HG02571 (cell line): ENCODE data around the gene SCNN1B.
"Not testable (repeated sequence)": the region's sequence is repeated elsewhere in the genome, so short reads cannot be mapped to it uniquely, and the experiment has no call there.

Source experiments
- ATAC-seq: cut with Tn5 transposase; IDR thresholded peaks from one replicate; pipeline ENCODE4 v1.9.1; 2021; ENCODE audit warnings: mild to moderate bottlenecking, moderate library complexity; ENCODE audit not compliant: unreplicated experiment

The SCNN1B gene

DNA sequence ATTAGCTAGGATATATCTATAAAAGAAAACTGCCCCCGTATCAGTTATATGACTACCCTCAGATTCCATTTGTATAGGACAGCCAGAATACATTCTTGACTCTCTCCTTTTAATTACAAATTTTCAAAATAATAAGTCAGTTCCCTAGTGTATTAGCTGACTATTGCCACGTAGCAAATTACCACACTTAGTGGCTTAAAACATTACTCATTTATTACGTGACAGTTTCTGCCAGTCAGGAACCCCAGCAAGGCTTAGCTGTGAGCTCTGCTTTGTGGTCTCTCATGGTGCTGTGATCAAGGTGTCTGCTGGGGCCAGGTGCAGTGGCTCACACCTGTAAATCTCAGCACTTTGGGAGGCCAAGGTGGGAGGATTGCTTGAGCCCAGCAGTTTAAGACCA lies 13.9 kb upstream of the SCNN1B start:
- no peak for ATAC-seq

DNA sequence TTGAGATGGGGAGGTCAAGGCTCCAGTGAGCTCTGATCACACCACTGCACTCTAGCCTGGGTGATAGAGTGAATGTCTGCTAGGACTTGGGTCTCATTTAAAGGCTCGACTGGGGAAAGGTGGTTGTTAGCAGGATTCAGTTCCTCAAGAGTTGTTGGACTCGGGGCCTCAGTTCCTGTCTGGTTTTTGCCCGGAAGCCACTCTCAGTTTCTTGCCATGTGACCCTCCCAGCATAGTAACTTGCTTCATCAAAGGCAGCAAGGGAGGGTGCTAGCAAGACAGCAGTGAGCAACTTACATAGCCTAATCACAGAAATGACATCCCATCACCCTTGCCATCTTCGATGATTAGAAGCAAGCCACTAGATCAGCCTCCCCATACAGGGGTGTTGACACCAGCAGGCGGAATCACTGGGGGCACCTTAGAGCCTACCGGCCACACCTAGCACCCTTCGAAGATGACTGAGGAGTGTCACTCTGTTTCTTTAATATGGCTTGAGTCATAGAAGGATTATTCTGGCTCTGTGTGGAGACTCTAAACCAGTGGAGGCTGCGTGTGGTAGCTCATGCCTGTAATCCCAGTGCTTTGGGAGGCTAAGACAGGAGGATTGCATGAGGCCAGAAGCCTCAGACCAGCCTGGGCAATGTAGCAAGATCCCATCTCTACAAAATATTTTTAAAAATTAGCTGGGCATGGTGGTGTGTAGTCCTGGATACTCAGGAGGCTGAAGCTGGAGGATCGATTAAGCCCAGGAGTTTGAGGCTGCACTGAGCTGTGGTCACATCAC lies 13.2 kb upstream of the SCNN1B start:
- ATAC-seq: no peak

GRCh38 chr16:23290189-23291062 lies 11.7 kb upstream of the SCNN1B start:
- no peak for ATAC-seq

GRCh38 chr16:23293016-23293415 lies 9.1 kb upstream of the SCNN1B start:
- no peak for ATAC-seq

DNA sequence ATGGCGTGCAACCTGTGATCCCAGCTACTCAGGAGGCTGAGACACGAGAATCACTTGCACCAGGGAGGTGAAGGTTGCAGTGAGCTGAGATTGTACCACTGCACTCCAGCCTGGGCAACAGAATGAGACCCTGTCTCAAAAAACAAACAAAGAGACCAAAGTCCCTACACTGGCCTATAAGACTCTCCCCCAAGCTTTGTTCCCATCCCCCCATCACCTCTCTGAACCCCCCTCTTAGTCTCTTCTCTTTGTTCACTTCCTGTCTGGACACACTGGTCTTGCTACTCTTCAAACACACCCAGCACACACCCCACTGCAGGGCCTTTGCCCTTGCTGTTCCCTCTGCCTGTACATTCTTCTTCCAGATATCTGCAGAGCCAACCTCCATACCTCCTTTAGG lies 7.8 kb upstream of the SCNN1B start:
- ATAC-seq: no peak

DNA sequence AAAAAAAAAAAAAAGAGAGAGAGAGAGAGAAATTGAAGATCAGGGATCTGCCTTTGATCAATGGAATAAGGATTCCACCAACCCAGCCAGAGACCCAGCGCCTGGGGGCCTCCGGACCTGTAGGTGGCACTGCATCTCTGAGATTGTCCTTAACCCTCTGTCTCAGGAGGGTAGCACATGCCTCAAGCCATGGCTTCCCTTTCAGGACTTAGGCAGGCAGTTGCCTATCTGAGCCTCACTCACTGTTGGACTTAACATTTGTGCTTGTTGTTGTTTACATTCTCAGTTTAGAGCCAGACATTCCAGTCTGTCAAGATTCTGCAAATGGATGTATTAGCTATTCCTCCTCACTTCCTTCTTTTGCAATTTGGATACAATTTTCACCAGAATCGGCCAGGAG lies 5.1 kb upstream of the SCNN1B start:
- ATAC-seq: no peak

DNA sequence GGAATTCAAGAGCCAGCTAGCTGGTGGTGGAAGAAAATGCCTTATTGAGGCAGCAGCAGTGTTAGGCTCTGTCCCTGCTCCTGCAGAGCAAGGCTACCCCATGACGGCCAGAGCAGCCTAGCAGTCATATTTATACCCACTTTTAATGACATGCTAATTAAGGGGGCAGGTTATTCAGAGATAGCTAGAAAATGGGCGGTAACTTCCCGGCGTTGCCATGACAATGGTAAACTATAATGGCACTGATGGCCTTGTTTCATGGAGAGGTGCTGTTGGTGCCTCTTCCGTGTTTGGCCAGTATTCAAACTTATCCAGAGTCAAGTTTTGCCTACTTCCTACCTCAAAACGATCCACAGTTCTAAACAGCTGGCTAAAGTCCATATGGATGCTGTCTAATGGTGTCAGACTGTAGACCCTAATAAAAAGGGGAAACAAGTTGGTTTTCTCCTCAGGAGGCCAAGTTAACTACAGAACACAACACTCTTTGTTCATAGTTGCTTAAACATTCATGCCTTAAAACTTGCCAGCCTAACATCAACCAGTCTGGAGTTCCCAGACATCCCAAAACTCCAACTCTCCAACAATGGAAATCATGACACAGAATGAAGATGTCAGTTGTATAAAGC lies 3.7 kb upstream of the SCNN1B start:
- ATAC-seq: no peak

- not testable (repeated sequence) for ATAC-seq
Measured at GRCh38 chr16:23299815-23300214, 2.3 kb upstream of the SCNN1B start.

DNA sequence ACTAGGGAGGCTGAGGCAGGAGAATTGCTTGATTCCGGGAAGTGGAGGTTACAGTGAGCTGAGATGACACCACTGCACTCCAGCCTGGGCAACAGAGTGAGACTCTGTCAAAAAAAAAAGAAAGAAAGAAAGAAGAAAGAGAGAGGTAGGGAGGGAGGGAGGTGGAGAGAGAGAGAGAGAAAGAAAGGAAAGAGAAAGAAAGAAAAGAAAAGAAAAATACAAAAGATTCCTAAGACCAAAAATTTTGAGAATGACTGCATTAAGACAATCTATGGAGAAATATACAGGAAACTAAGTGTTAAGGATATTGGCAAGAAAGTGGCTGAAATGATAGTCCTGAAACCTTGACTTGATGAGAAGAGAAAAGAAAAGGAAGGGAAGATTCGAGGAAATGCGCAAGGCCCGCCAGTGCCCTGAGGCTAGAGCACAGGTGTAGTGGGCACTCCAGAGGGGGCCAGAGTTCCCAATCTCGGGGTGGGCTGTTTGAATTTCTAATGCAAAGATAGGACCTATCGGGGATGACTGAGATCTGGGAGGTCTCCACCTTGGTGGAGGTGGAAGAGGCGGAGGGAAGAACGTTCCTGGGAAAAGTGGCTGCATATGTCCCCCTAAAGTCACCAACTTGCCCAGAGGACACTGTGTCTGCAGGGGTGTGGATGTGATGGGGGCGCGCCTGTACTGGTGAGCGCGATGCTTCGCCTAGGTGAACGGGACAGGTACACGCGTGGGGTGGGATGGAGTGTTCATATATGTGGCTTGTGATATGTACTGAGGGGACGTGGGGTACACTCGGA lies 654 bp upstream of the SCNN1B start:
- ATAC-seq: no peak

- ATAC-seq: no peak
Measured at GRCh38 chr16:23303685-23304084, 1.6 kb downstream of the SCNN1B start.

DNA sequence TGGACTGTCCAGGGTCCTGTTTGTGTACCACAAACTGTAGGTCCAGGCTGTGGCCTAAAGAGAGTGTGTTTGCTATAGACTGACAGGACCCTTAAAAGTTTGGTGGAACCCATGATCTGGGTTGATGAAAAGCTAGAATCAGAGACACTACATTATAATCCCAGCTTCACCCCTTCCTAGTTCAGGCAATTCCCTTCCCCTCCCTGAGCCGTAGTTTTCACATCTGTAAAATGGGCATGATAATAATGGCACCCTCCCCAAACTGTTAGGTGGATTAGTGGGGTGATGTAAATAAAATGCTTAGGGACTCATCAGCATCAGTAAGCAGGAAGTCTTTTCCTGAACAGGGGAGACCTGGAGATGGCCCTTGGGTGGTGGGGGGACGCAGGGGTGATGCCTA lies 2.5 kb downstream of the SCNN1B start:
- ATAC-seq: no peak

GRCh38 chr16:23306199-23307100 lies 4.3 kb downstream of the SCNN1B start:
- ATAC-seq: no peak

GRCh38 chr16:23310217-23310616 lies 8.1 kb downstream of the SCNN1B start:
- ATAC-seq: no peak

DNA sequence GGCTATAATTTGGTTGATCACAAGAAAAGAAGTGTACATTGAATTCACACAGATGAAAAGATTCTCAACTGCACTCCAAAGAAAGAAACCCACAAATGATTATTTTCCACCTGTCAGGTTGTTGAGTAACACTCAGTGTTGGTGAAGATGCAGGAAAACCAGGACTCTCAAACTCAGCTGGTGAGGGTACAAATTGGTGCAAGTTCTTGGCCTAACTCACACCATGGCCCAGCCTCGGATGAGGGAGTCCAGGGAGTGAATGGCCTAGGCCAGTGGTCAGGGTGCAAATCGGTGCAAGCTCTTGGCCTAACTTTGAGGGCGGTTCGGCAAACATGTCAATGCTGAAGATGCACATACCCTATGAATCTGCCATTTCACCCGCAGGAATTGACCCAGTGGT lies 8.6 kb downstream of the SCNN1B start:
- no peak for ATAC-seq

DNA sequence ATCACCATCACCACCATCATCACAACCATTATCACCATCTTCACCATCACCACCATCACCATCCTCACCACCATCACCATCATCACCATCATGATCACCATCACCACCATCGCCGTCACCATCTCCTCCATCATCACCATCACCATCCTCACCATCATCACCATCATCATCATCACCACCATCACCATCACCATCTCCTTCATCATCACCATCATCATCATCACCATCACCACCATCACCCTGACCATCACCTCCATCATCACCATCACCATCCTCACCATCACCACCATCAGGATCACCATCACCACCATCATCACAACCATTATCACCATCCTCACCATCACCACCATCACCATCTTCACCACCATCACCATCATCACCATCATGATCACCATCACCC lies 14.1 kb downstream of the SCNN1B start:
- no peak for ATAC-seq

- no peak for ATAC-seq
Measured at GRCh38 chr16:23316634-23317265, 14.6 kb downstream of the SCNN1B start.

DNA sequence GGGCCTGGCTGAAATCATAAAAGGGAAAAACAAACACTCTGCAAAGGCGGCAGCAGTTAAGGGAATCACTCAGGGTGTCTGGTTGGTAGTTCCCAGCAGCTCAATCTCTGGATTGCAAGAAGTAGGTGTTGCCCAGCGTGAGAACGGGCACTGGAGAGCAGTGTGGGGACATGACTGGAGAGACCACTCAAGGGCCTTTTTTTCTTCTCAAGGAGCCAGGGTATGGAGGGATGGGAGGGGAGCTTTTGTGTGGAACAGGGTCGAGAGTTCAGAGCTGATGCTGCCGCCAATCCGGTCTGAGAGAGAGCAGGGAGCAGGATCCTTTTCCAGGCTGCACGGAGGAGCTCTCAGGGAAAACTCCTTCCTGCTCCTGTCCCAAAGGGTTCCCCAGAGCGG lies 15.2 kb downstream of the SCNN1B start:
- ATAC-seq: no peak

GRCh38 chr16:23317751-23318150 lies 15.6 kb downstream of the SCNN1B start:
- no peak for ATAC-seq

DNA sequence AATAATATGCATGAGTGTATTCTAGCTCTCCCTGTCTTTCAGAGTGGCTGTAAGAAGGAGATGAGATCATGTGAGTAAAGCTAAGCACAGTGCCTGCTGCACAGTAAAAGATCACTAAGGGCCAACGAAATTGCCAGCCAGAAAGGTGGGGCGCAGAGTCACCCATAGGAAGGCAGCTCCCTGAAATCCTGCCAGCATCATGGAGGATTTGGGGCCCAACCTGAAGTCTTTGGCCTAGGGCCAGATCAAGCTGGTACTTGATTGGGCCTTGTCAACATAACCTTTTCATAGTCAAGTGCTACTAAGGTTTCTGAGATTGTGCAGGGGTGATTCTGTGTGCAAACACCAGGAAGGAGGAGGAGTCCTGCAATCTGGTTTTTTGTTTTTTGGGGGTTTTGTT lies 16.5 kb downstream of the SCNN1B start:
- ATAC-seq: no peak
